ENCODE results near the gene SWAP70. TPM values are rescaled to one million over a fixed set of nuclear protein-coding genes. Genes with fewer than 3 reads are reported as not detected.
A peak's percentile ranks its signal among the peaks of the same experiment; 100 is the strongest.

The SWAP70 gene
- total and polyA plus RNA-seq, 10 of the 15 experiments (the other 5 are each of a cell fraction or from before 2014, with no cell fraction given): 20.6 to 62.4 (median 41.7) TPM

- Histone ChIP-seq H3K27me3 (replicated peaks in 1 of 2; ENCODE audit: control insufficient read depth in 2 of 2, insufficient read depth in 2 of 2, low read length in 1 of 2) (no peaks in the 10 kb centered on the region), H3K9me3 (replicated peaks; ENCODE audit: control insufficient read depth, insufficient read depth, low read length) (no peaks in the 10 kb centered on the region), H3K79me2 (ENCODE audit: control insufficient read depth, insufficient read depth, low read length) (peaks cover under 1% of the 10 kb centered on the region; the same call in 1 of the 2 replicates), H3K27ac (ENCODE audit: control insufficient read depth, insufficient read depth) (no peak overlapping the region; the same call in 1 of the 2 replicates), H3K9ac (ENCODE audit: control insufficient read depth, insufficient read depth, low read length) (no peak overlapping the region; the same call in 1 of the 2 replicates), H3K36me3 (ENCODE audit: control insufficient read depth in 2 of 2, insufficient read depth in 2 of 2, low read length in 1 of 2) (peaks cover 0 to 5% of the 10 kb centered on the region in 2 experiments; a peak in 1 of 4 replicates), H4K20me1 (ENCODE audit: control insufficient read depth, insufficient read depth) (no peaks in the 10 kb centered on the region), H3K4me2 (ENCODE audit: control insufficient read depth, insufficient read depth) (no peak overlapping the region), H2AFZ (ENCODE audit: control insufficient read depth, low read depth, low read length) (no peak overlapping the region), H3K4me1 (ENCODE audit: control insufficient read depth, insufficient read depth, low read length) (peaks cover 30% of the 10 kb centered on the region), H3K4me3 (no peak overlapping the region)
- TF ChIP-seq MEF2A (IDR thresholded peaks at IDR 0.05; ENCODE audit: insufficient read depth, low read depth, low read length): peak; percentile 70; the same call in 1 of the 2 replicates
- 0 out of 2 replicates have a peak, but pooled peaks have one; percentile 19 for TF ChIP-seq CREM (IDR thresholded peaks at IDR 0.05; ENCODE audit: low read depth)
- TF ChIP-seq NFIC (IDR thresholded peaks at IDR 0.05; ENCODE audit: low read depth, low read length): peak; percentile 49; the same call in 1 of the 2 replicates
- TF ChIP-seq RUNX3 (IDR thresholded peaks at IDR 0.05; ENCODE audit: low read length): peak; percentile 81
- TF ChIP-seq JUNB (IDR thresholded peaks at IDR 0.05): peak; percentile 70
- no peak for TF ChIP-seq ZNF592 (IDR thresholded peaks at IDR 0.05)
- no peak for TF ChIP-seq RELA (IDR thresholded peaks at IDR 0.05; ENCODE audit: borderline replicate concordance, partially characterized antibody)
- 0 out of 2 replicates have a peak, but pooled peaks have one; percentile 11 for TF ChIP-seq SPI1 (IDR thresholded peaks at IDR 0.05; ENCODE audit: borderline replicate concordance, insufficient read depth, low read depth, low read length)
- no peak for TF ChIP-seq NR2C2 (IDR thresholded peaks at IDR 0.05; ENCODE audit: borderline replicate concordance, control insufficient read depth, insufficient read length, low read depth)
- TF ChIP-seq TCF7 (IDR thresholded peaks at IDR 0.05; ENCODE audit: borderline replicate concordance): peak; percentile 42; the same call in 1 of the 2 replicates
- TF ChIP-seq EED (IDR thresholded peaks at IDR 0.05; ENCODE audit: low read depth): peak; percentile 51; the same call in 1 of the 2 replicates
- intact Hi-C loops (cut with micrococcal nuclease; ENCODE audit: unreplicated experiment) (no loop called here), in situ Hi-C loops (cut with MboI) (no loop called here)
- 48% methylated on average over 3 of the region's 3 CpGs for WGBS (ENCODE audit: insufficient coverage, insufficient replicate concordance, low lambda C conversion rate, missing lambda C conversion rate)
- DNase-seq (ENCODE audit: low read depth, low spot score) (no peak), ATAC-seq (peak; percentile 67), FAIRE-seq (peak; percentile 64)
- RAD21 ChIA-PET (ENCODE audit: unreplicated experiment): interaction anchor here (0.7 to 2.1 kb wide), 5 partner anchors 10 to 112 kb away, joined by 3 to 9 read pairs (median 3); no protein-coding TSS in a partner anchor
- no TSS peak for BruUV-seq (replicated peaks)
- SMC1A ChIA-PET (ENCODE audit: uncharacterized antibody, unreplicated experiment): interaction anchor here (0.7 to 1.8 kb wide), 10 partner anchors 8 to 98 kb away, joined by 3 to 10 read pairs (median 4); no protein-coding TSS in a partner anchor
- POLR2A ChIA-PET: interaction anchor here (0.6 to 1.5 kb wide), 6 partner anchors 9 to 66 kb away, joined by 3 to 5 read pairs (median 4); no protein-coding TSS in a partner anchor
- CTCF ChIA-PET: interaction anchor here (0.7 to 1.7 kb wide), 4 partner anchors 10 to 21 kb away, joined by 3 to 5 read pairs (median 4); no protein-coding TSS in a partner anchor
These were observed 62.6 kb downstream of the SWAP70 start for GRCh38 chr11:9726321-9727022.

Data from GM12878 (cell line).